GM12878 (cell line): ENCODE measurements around the gene FAM81B. TPM values are rescaled to one million over a fixed set of nuclear protein-coding genes. Genes with fewer than 3 reads are reported as not detected.

Experiments
- ATAC-seq: fragments of 200-7000 bp; cut with Tn5 transposase; 3 replicates; pipeline ENCODE4 v1.9.1; 2020; ENCODE audit warnings: mild to moderate bottlenecking, moderate library complexity
- BruUV-seq: library from RNA; stranded (reverse); fragments of 400-500 nt; replicated peaks from 2 replicates; lab custom pipeline; 2021; lab: Mats Ljungman, UMichigan
- CTCF ChIA-PET: fragments of 300-600 bp; sonication (Branson Sonifier 250); formaldehyde crosslinking; extraction: SDS; loops from one replicate; lab custom pipeline; 2021; ENCODE audit warnings: inconsistent platforms; lab: Yijun Ruan, JAX
- POLR2A ChIA-PET: fragments of 350-600 bp; formaldehyde crosslinking; extraction: SDS; loops from one replicate; lab custom pipeline; 2021; ENCODE audit warnings: inconsistent platforms; lab: Charles Lee
- RAD21 ChIA-PET: fragments of 300-600 bp; sonication (Branson Sonifier 250); formaldehyde crosslinking; loops from one replicate; lab custom pipeline; 2023; ENCODE audit warnings: antibody characterized with exemption; ENCODE audit not compliant: unreplicated experiment; lab: Charles Lee
- SMC1A ChIA-PET: fragments of 300-600 bp; sonication (Branson Sonifier 250); formaldehyde crosslinking; loops from one replicate; lab custom pipeline; 2023; ENCODE audit not compliant: unreplicated experiment, uncharacterized antibody; lab: Charles Lee
- DNase-seq: peaks from one replicate; pipeline ENCODE4 v3.0.0-alpha.2; 2011; ENCODE audit warnings: low read depth, low spot score
- FAIRE-seq: peaks from 3 replicates; lab custom pipeline; 2011; peaks lifted over from hg19 to GRCh38; lab: Jason Lieb, UNC
- H2AFZ ChIP-seq: 2 replicates; pipeline ENCODE4 v1.6.0; 2011; ENCODE audit warnings: low read depth, low read length, control low read depth; ENCODE audit not compliant: control insufficient read depth
- H3K27ac ChIP-seq: 2 replicates; pipeline ENCODE4 v1.5.1; 2011; ENCODE audit warnings: control low read depth; ENCODE audit not compliant: control insufficient read depth, insufficient read depth
- H3K27me3 ChIP-seq, 2 experiments: replicated peaks in 1 of 2; 2 replicates each; pipeline versions ENCODE4 v1.6.0 to v1.6.1; 2011; ENCODE audit warnings: low read length in 1 of 2; ENCODE audit not compliant: control insufficient read depth in 2 of 2, insufficient read depth in 2 of 2
- H3K36me3 ChIP-seq, 2 experiments: 2 replicates each; pipeline ENCODE4 v1.5.1; 2011; ENCODE audit warnings: low read length in 1 of 2; ENCODE audit not compliant: control insufficient read depth in 2 of 2, insufficient read depth in 2 of 2
- H3K4me1 ChIP-seq: 2 replicates; pipeline ENCODE4 v1.6.1; 2011; ENCODE audit warnings: mild to moderate bottlenecking, low read length, moderate library complexity, mixed read lengths; ENCODE audit not compliant: control insufficient read depth, insufficient read depth
- H3K4me2 ChIP-seq: 2 replicates; pipeline ENCODE4 v1.6.0; 2011; ENCODE audit warnings: control low read depth; ENCODE audit not compliant: control insufficient read depth, insufficient read depth
- H3K4me3 ChIP-seq: fragments of 200-600 bp; sonication (generic); 2 replicates; pipeline ENCODE4 v1.5.1; 2016
- H3K79me2 ChIP-seq: 2 replicates; pipeline ENCODE4 v1.6.0; 2011; ENCODE audit warnings: low read length; ENCODE audit not compliant: control insufficient read depth, insufficient read depth
- H3K9ac ChIP-seq: 2 replicates; pipeline ENCODE4 v1.8.0; 2011; ENCODE audit warnings: low read length, control low read depth, mixed read lengths; ENCODE audit not compliant: control insufficient read depth, insufficient read depth
- H3K9me3 ChIP-seq: replicated peaks from 3 replicates; pipeline ENCODE4 v1.5.1; 2011; ENCODE audit warnings: mild to moderate bottlenecking, low read length; ENCODE audit not compliant: control insufficient read depth, insufficient read depth
- H4K20me1 ChIP-seq: 2 replicates; pipeline ENCODE4 v1.6.0; 2011; ENCODE audit not compliant: control insufficient read depth, insufficient read depth
- CBX3 ChIP-seq: fragments of 200-600 bp; sonication (generic); IDR thresholded peaks from 2 replicates; pipeline ENCODE4 v1.6.1; 2016; ENCODE audit warnings: low read depth, borderline replicate concordance
- FOXM1 ChIP-seq: IDR thresholded peaks from 2 replicates; pipeline ENCODE4 v1.6.1; 2012; ENCODE audit warnings: low read depth, mild to moderate bottlenecking, inconsistent platforms, low read length, moderate library complexity
- GATAD2B ChIP-seq: fragments of 450-650 bp; conservative IDR thresholded peaks from 2 replicates; pipeline ENCODE4 v1.6.1; 2017; ENCODE audit warnings: low read depth, mild to moderate bottlenecking, moderate library complexity
- MAX ChIP-seq: IDR thresholded peaks from 2 replicates; pipeline ENCODE4 v1.6.1; 2012; ENCODE audit warnings: low read depth, low read length, improper control_type of control experiment
- MEF2A ChIP-seq: IDR thresholded peaks from 2 replicates; pipeline ENCODE4 v1.6.1; 2011; ENCODE audit warnings: low read depth, mild to moderate bottlenecking, low read length, moderate library complexity; ENCODE audit not compliant: insufficient read depth
- MTA2 ChIP-seq: fragments of 450-650 bp; IDR thresholded peaks from 2 replicates; pipeline ENCODE4 v1.6.1; 2016; ENCODE audit warnings: low read depth, mild to moderate bottlenecking, moderate library complexity
- NFIC ChIP-seq: IDR thresholded peaks from 2 replicates; pipeline ENCODE4 v1.6.1; 2012; ENCODE audit warnings: low read depth, mild to moderate bottlenecking, inconsistent platforms, low read length, moderate library complexity
- PAX8 ChIP-seq: fragments of 450-650 bp; IDR thresholded peaks from 2 replicates; pipeline ENCODE4 v1.6.1; 2017; ENCODE audit warnings: mild to moderate bottlenecking, moderate library complexity
- WGBS: methylation state at CpG from one replicate; pipeline ENCODE4 v1.1.6; 2016; ENCODE audit warnings: low lambda C conversion rate; ENCODE audit not compliant: insufficient replicate concordance, insufficient coverage; ENCODE audit errors: missing lambda C conversion rate; 5-methylcytosine and 5-hydroxymethylcytosine counted together
- in situ Hi-C: fragments of 300-500 bp; cut with MboI; formaldehyde crosslinking; loops from 9 replicates; pipeline ENCODE4 v1.14.3; 2018; ENCODE audit warnings: mixed read lengths
- intact Hi-C: fragments of 100-400 bp; cut with micrococcal nuclease; formaldehyde crosslinking; loops from one replicate; pipeline ENCODE4 v1.14.2; 2022; ENCODE audit not compliant: unreplicated experiment
- polyA plus RNA-seq, 11 experiments: library from polyadenylated mRNA; depleted of rRNA in 4 of 11; unstranded in 6 of 11; stranded (reverse) in 5 of 11; fragments of >200 nt; fragmentation: Nextera tagmentation in 4 of 11; fragmentation: Illumina TruSeq in 1 of 11; extraction: Ambion mirVana in 4 of 11; extraction: Trizol in 1 of 11; gene quantifications; 1 replicate in 1 of 11; 2 replicates in 10 of 11; pipeline versions ENCODE4 v1.2.1 to v1.2.3, GENCODE V29; 2011 to 2016; ENCODE audit warnings: inconsistent platforms in 2 of 11, missing spikeins in 2 of 11, low read depth in 1 of 11
- total RNA-seq, 4 experiments: library from RNA; depleted of rRNA in 3 of 4; stranded (reverse); fragments of >200 nt in 3 of 4; fragmentation: Illumina TruSeq in 1 of 4; extraction: Trizol in 1 of 4; gene quantifications; 2 replicates each; pipeline versions ENCODE4 v1.2.1 to v1.2.3, GENCODE V29; 2013 to 2021

FAM81B gene
- total and polyA plus RNA-seq, 10 of the 15 experiments (the other 5 are each of a cell fraction or from before 2014, with no cell fraction given), result not detected

- no peak for DNase-seq
- Histone ChIP-seq H3K4me2 (no peak overlapping the region), H3K4me3 (no peak overlapping the region)
- 49% methylated on average over 4 of the region's 4 CpGs for WGBS
- CTCF ChIA-PET, result no interaction called here
- BruUV-seq, result no TSS peak
- TF ChIP-seq MTA2 (no peak), MAX (no peak), FOXM1 (no peak), GATAD2B (no peak), MEF2A (no peak), NFIC (no peak), PAX8 (no peak), CBX3 (no peak)
- TF ChIP-seq, all 136 proteins: peak for 0
- no peaks in the 10 kb centered on the region for H3K9me3 ChIP-seq
- no peaks in the 10 kb centered on the region for H3K27me3 ChIP-seq
- H2AFZ ChIP-seq, result no peak overlapping the region
- FAIRE-seq (no peak), ATAC-seq (peak; percentile 60)
- no peak overlapping the region for H3K27ac ChIP-seq
- H3K79me2 ChIP-seq, result no peaks in the 10 kb centered on the region
- ChIA-PET SMC1A (interaction anchor here (1.1 kb wide), 1 partner anchor 33 kb away, joined by 3 read pairs; no protein-coding TSS in a partner anchor), POLR2A (interaction anchor here (0.6 kb wide), 1 partner anchor 23 kb away, joined by 3 read pairs; no protein-coding TSS in a partner anchor), RAD21 (interaction anchor here (0.9 kb wide), 1 partner anchor 33 kb away, joined by 3 read pairs; the partner anchor contains the start of gene FAM81B)
- no peaks in the 10 kb centered on the region for H3K36me3 ChIP-seq
- no peak overlapping the region for H3K9ac ChIP-seq
- H4K20me1 ChIP-seq, result no peaks in the 10 kb centered on the region
- intact Hi-C loops (no loop called here), in situ Hi-C loops (no loop called here)
- H3K4me1 ChIP-seq, result no peaks in the 10 kb centered on the region
These were observed 32.9 kb downstream of the FAM81B start for GRCh38 chr5:95424016-95424415.
